ENCODE measurements around the gene VAMP1. TPM values are rescaled to one million over a fixed set of nuclear protein-coding genes. Genes with fewer than 3 reads are reported as not detected.
A peak's percentile ranks its signal among the peaks of the same experiment; 100 is the strongest.

The VAMP1 gene
- total and polyA plus RNA-seq, 2 experiments from 2014 or later = 13.9 to 16.1 TPM

DNA sequence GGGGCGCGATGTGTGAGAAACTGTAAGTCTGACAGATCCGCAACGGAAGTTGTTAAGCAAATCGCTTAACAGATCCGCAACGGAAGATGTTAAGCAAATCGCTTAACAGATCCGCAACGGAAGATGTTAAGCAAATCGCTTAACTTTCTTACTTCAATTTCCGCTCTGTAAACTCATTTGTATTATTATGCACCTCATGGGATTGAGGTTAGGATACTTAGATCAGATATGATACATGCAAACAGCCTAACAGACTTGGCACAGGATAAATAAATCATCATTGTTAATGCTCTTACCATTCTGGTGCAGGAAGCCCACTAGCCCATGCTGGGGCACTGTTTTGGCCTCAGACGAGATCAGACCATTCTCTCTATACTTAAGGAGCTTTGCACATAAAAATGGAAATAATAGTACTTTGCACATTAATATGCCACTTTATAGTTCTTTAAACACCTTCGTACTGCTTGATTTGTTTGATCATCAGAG lies 23.8 kb upstream of the VAMP1 start:
- Mint-ChIP-seq H3K9me3 (no peaks in the 10 kb centered on the region), H3K27ac (peak overlapping the region; percentile 97), H3K27me3 (ENCODE audit: insufficient read depth, low read depth, poor library complexity) (peaks cover 4% of the 10 kb centered on the region), H3K4me3 (peak overlapping the region; percentile 97), H3K4me1 (peaks cover 13% of the 10 kb centered on the region; the same call in 2 of the 3 replicates), H3K36me3 (ENCODE audit: low read depth) (peaks cover 54% of the 10 kb centered on the region)
- peak overlapping the region; percentile 70 for H3K4me3 ChIP-seq
- H3K27ac ChIP-seq (ENCODE audit: low read depth) = peak overlapping the region; percentile 53
- ATAC-seq (no peak), DNase-seq (ENCODE audit: low spot score) (peak; percentile 18)
- H4K20me1 ChIP-seq (replicated peaks; ENCODE audit: insufficient read depth) = peaks cover 14% of the 10 kb centered on the region
- H3K4me2 ChIP-seq = peak overlapping the region; percentile 81
- H3F3A ChIP-seq (replicated peaks; ENCODE audit: low read depth) = peaks cover 8% of the 10 kb centered on the region; the same call in 1 of the 2 replicates
- no peaks in the 10 kb centered on the region for H3K27me3 ChIP-seq (ENCODE audit: insufficient read depth)
- TF ChIP-seq CTCF (conservative IDR thresholded peaks at IDR 0.05; ENCODE audit: low read depth in 2 of 2) = peak in 1 of 2 experiments; percentile 33; a peak in 2 of 4 replicates
- TF ChIP-seq JUNB (IDR thresholded peaks at IDR 0.05; ENCODE audit: unreplicated experiment) = no peak
- H2AFZ ChIP-seq = no peak overlapping the region
- H3K4me1 ChIP-seq (ENCODE audit: insufficient read depth) = peaks cover 27% of the 10 kb centered on the region
- peaks cover 27% of the 10 kb centered on the region for H3K36me3 ChIP-seq (ENCODE audit: insufficient read depth)
- H3K9me2 ChIP-seq (ENCODE audit: insufficient read depth) = no peaks in the 10 kb centered on the region
- peaks cover 60% of the 10 kb centered on the region for H3K79me2 ChIP-seq (replicated peaks; ENCODE audit: insufficient read depth)

GRCh38 chr12:6493497-6494257 lies 23.2 kb upstream of the VAMP1 start, which contains the start of gene NCAPD2:
Gene NCAPD2, plus strand, starts transcription at chr12:6494102. Its CDS starts 997 bp downstream, at chr12:6495099.
- peaks cover 56% of the 10 kb centered on the region for H3K79me2 ChIP-seq (replicated peaks; ENCODE audit: insufficient read depth)

More at GRCh38 chr12:6493497-6494257, 23.2 kb upstream of the VAMP1 start, which contains the start of gene NCAPD2:
- H4K20me1 ChIP-seq (replicated peaks; ENCODE audit: insufficient read depth) = peaks cover 14% of the 10 kb centered on the region
- peaks cover 13% of the 10 kb centered on the region; the same call in 2 of the 3 replicates for H3K4me1 Mint-ChIP-seq
- H3K36me3 ChIP-seq (ENCODE audit: insufficient read depth) = peaks cover 26% of the 10 kb centered on the region
- peaks cover 4% of the 10 kb centered on the region for H3K27me3 Mint-ChIP-seq (ENCODE audit: insufficient read depth, low read depth, poor library complexity)
- H3K4me2 ChIP-seq = peak within 1 kb of the TSS; percentile 88
- ATAC-seq (peak; percentile 92), DNase-seq (ENCODE audit: low spot score) (peak; percentile 97)
- peak within 1 kb of the TSS; percentile 39; the same call in 1 of the 2 replicates for H2AFZ ChIP-seq
- H3K9me3 Mint-ChIP-seq = no peaks in the 10 kb centered on the region
- peak within 1 kb of the TSS; percentile 70 for H3K4me3 ChIP-seq
- peaks cover 27% of the 10 kb centered on the region for H3K4me1 ChIP-seq (ENCODE audit: insufficient read depth)
- H3K9me2 ChIP-seq (ENCODE audit: insufficient read depth) = no peaks in the 10 kb centered on the region
- TF ChIP-seq REST (IDR thresholded peaks at IDR 0.05; ENCODE audit: unreplicated experiment) (no peak), POLR2AphosphoS5 (IDR thresholded peaks at IDR 0.05; ENCODE audit: low read depth) (peak; percentile 81), CTCF (conservative IDR thresholded peaks at IDR 0.05; ENCODE audit: low read depth in 2 of 2) (peak in 1 of 2 experiments; percentile 27; a peak in 2 of 4 replicates)
- no peaks in the 10 kb centered on the region for H3K27me3 ChIP-seq (ENCODE audit: insufficient read depth)
- peaks cover 48% of the 10 kb centered on the region for H3K36me3 Mint-ChIP-seq (ENCODE audit: low read depth)
- peak within 1 kb of the TSS; percentile 97 for H3K4me3 Mint-ChIP-seq
- peak within 1 kb of the TSS; percentile 98 for H3K27ac Mint-ChIP-seq
- H3F3A ChIP-seq (replicated peaks; ENCODE audit: low read depth) = peaks cover 8% of the 10 kb centered on the region; the same call in 1 of the 2 replicates
- peak within 1 kb of the TSS; percentile 99 for H3K27ac ChIP-seq (ENCODE audit: low read depth)

Measured in GM23338 (cell line).